GM12864 (cell line): ENCODE measurements around the gene LCT.
A peak's percentile ranks its signal among the peaks of the same experiment; 100 is the strongest.

Experiments
- DNase-seq: peaks from one replicate; pipeline ENCODE4 v3.0.0-alpha.2; 2011; ENCODE audit warnings: low read depth
- H3K4me3 ChIP-seq: 2 replicates; pipeline ENCODE4 v1.5.1; 2011; ENCODE audit warnings: mild to moderate bottlenecking, low read depth, low read length, control low read depth
- CTCF ChIP-seq: IDR thresholded peaks from 2 replicates; pipeline ENCODE4 v1.5.1; 2011; ENCODE audit warnings: low read depth, mild to moderate bottlenecking, moderate library complexity, low read length, control low read depth, inconsistent platforms; ENCODE audit errors: missing control alignments

Gene LCT

GRCh38 chr2:135790423-135790822 lies 46.6 kb downstream of the LCT start:
- no peak for TF ChIP-seq CTCF

GRCh38 chr2:135786823-135787222 lies 50.2 kb downstream of the LCT start:
- TF ChIP-seq CTCF, result no peak
- no peak for DNase-seq
- H3K4me3 ChIP-seq, result no peak overlapping the region

More at GRCh38 chr2:135790423-135790822, 46.6 kb downstream of the LCT start:
- H3K4me3 ChIP-seq, result no peak overlapping the region
- DNase-seq, result no peak

GRCh38 chr2:135785032-135785431 lies 52.0 kb downstream of the LCT start:
- DNase-seq, result no peak
- peak; percentile 33 for TF ChIP-seq CTCF
- no peak overlapping the region for H3K4me3 ChIP-seq

- TF ChIP-seq CTCF, result no peak
- no peak overlapping the region for H3K4me3 ChIP-seq
- no peak for DNase-seq
Measured at GRCh38 chr2:135783439-135783838, 53.5 kb downstream of the LCT start.

GRCh38 chr2:135782231-135782630 lies 54.8 kb downstream of the LCT start:
- no peak for TF ChIP-seq CTCF
- DNase-seq, result no peak
- no peak overlapping the region for H3K4me3 ChIP-seq

GRCh38 chr2:135776367-135776766 lies 60.6 kb downstream of the LCT start:
- DNase-seq, result no peak
- H3K4me3 ChIP-seq, result no peak overlapping the region
- TF ChIP-seq CTCF, result no peak

- TF ChIP-seq CTCF, result no peak
- no peak for DNase-seq
- H3K4me3 ChIP-seq, result no peak overlapping the region
Measured at GRCh38 chr2:135775420-135775819, 61.6 kb downstream of the LCT start.
